ENCODE data around the gene ETFBKMT.
"Not testable (repeated sequence)": the region's sequence is repeated elsewhere in the genome, so short reads cannot be mapped to it uniquely, and the experiment has no call there.

The ETFBKMT gene

GRCh38 chr12:31655208-31655607 is 4.3 kb upstream of the ETFBKMT start:
- FAIRE-seq (no peak), DNase-seq (ENCODE audit: insufficient read length, low spot score) (no peak)

GRCh38 chr12:31655792-31656191 is 3.7 kb upstream of the ETFBKMT start:
- no peak for FAIRE-seq
- DNase-seq (ENCODE audit: insufficient read length, low spot score) = no peak

- FAIRE-seq (peak; percentile 11), DNase-seq (ENCODE audit: insufficient read length, low spot score) (no peak)
Measured at GRCh38 chr12:31658471-31659086, 909 bp upstream of the ETFBKMT start.

GRCh38 chr12:31662176-31662849 is 2.8 kb downstream of the ETFBKMT start:
- DNase-seq (ENCODE audit: insufficient read length, low spot score) (no peak), FAIRE-seq (peak; percentile 56)

GRCh38 chr12:31663576-31663975 is 4.1 kb downstream of the ETFBKMT start:
- FAIRE-seq (no peak), DNase-seq (ENCODE audit: insufficient read length, low spot score) (no peak)

GRCh38 chr12:31664038-31664437 is 4.5 kb downstream of the ETFBKMT start:
- no peak for DNase-seq (ENCODE audit: insufficient read length, low spot score)
- no peak for FAIRE-seq

GRCh38 chr12:31669020-31669419 is 9.5 kb downstream of the ETFBKMT start:
- no peak for FAIRE-seq
- no peak for DNase-seq (ENCODE audit: insufficient read length, low spot score)

- FAIRE-seq; DNase-seq (ENCODE audit: insufficient read length, low spot score): not testable (repeated sequence)
Measured at GRCh38 chr12:31669582-31669981, 10.1 kb downstream of the ETFBKMT start.

- FAIRE-seq = no peak
- no peak for DNase-seq (ENCODE audit: insufficient read length, low spot score)
Measured at GRCh38 chr12:31672521-31672920, 13.0 kb downstream of the ETFBKMT start.

GRCh38 chr12:31682136-31682962 is 22.9 kb downstream of the ETFBKMT start:
- FAIRE-seq = peak; percentile 96

GRCh38 chr12:31685801-31686200 is 26.3 kb downstream of the ETFBKMT start:
- no peak for DNase-seq (ENCODE audit: insufficient read length, low spot score)
- no peak for FAIRE-seq

More at GRCh38 chr12:31682136-31682962, 22.9 kb downstream of the ETFBKMT start:
- peak; percentile 54 for DNase-seq (ENCODE audit: insufficient read length, low spot score)

GRCh38 chr12:31687101-31687527 is 27.6 kb downstream of the ETFBKMT start:
- peak; percentile 40 for FAIRE-seq

GRCh38 chr12:31689921-31690320 is 30.4 kb downstream of the ETFBKMT start:
- not testable (repeated sequence) for FAIRE-seq; DNase-seq (ENCODE audit: insufficient read length, low spot score)

More at GRCh38 chr12:31687101-31687527, 27.6 kb downstream of the ETFBKMT start:
- DNase-seq (ENCODE audit: insufficient read length, low spot score) = no peak

GRCh38 chr12:31702047-31702446 is 42.6 kb downstream of the ETFBKMT start:
- FAIRE-seq (no peak), DNase-seq (ENCODE audit: insufficient read length, low spot score) (no peak)

GRCh38 chr12:31705621-31706020 is 46.1 kb downstream of the ETFBKMT start:
- DNase-seq (ENCODE audit: insufficient read length, low spot score) = no peak
- FAIRE-seq = no peak

- DNase-seq (ENCODE audit: insufficient read length, low spot score) = not testable (repeated sequence)
Measured at GRCh38 chr12:31708118-31708517, 48.6 kb downstream of the ETFBKMT start.

GRCh38 chr12:31710021-31710818 is 50.7 kb downstream of the ETFBKMT start:
- FAIRE-seq (no peak), DNase-seq (ENCODE audit: insufficient read length, low spot score) (no peak)

More at GRCh38 chr12:31708118-31708517, 48.6 kb downstream of the ETFBKMT start:
- FAIRE-seq = not testable (repeated sequence)

GRCh38 chr12:31712877-31713276 is 53.4 kb downstream of the ETFBKMT start:
- FAIRE-seq (no peak), DNase-seq (ENCODE audit: insufficient read length, low spot score) (no peak)

GRCh38 chr12:31714406-31715271 is 55.2 kb downstream of the ETFBKMT start:
- DNase-seq (ENCODE audit: insufficient read length, low spot score) = no peak

More at GRCh38 chr12:31714406-31715271, 55.2 kb downstream of the ETFBKMT start:
- FAIRE-seq = no peak
